AG10803 (cell line): Measurements from ENCODE around the gene KTI12.

ENCODE experiments used
- DNase-seq: peaks from one replicate; pipeline ENCODE4 v3.0.0; 2010; ENCODE audit warnings: low read depth
- H3K4me3 ChIP-seq: 2 replicates; pipeline ENCODE4 v1.5.1; 2011; ENCODE audit warnings: mild to moderate bottlenecking, low read length, control low read depth
- TF ChIP-seq, protein P1 (sequence below): conservative IDR thresholded peaks from 2 replicates; pipeline ENCODE4 v1.5.1; 2011; ENCODE audit warnings: mild to moderate bottlenecking, low read length, control low read depth, inconsistent platforms

The KTI12 gene

DNA sequence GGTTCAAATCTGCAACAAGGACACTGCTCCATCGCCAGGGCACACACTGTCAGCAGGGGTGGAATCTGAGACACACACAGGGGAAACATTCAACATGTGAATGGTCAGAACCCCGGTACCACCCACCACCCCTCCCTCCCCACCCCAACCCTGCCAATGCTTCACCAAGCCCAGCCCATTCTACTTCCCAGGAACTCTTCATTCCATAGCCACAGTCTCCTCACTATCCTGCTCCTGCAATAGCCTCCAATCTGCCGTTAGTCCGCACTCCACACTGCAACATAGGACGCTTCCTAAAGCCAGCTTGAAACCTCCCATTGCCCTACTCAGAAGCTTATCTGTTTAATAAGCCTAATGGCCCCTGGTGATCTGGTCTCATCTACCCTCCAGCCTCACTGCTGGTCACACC is 35.6 kb downstream of the KTI12 start:
- DNase-seq = no peak
- no peak overlapping the region for H3K4me3 ChIP-seq
- TF ChIP-seq, protein P1, sequence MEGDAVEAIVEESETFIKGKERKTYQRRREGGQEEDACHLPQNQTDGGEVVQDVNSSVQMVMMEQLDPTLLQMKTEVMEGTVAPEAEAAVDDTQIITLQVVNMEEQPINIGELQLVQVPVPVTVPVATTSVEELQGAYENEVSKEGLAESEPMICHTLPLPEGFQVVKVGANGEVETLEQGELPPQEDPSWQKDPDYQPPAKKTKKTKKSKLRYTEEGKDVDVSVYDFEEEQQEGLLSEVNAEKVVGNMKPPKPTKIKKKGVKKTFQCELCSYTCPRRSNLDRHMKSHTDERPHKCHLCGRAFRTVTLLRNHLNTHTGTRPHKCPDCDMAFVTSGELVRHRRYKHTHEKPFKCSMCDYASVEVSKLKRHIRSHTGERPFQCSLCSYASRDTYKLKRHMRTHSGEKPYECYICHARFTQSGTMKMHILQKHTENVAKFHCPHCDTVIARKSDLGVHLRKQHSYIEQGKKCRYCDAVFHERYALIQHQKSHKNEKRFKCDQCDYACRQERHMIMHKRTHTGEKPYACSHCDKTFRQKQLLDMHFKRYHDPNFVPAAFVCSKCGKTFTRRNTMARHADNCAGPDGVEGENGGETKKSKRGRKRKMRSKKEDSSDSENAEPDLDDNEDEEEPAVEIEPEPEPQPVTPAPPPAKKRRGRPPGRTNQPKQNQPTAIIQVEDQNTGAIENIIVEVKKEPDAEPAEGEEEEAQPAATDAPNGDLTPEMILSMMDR = no peak

DNA sequence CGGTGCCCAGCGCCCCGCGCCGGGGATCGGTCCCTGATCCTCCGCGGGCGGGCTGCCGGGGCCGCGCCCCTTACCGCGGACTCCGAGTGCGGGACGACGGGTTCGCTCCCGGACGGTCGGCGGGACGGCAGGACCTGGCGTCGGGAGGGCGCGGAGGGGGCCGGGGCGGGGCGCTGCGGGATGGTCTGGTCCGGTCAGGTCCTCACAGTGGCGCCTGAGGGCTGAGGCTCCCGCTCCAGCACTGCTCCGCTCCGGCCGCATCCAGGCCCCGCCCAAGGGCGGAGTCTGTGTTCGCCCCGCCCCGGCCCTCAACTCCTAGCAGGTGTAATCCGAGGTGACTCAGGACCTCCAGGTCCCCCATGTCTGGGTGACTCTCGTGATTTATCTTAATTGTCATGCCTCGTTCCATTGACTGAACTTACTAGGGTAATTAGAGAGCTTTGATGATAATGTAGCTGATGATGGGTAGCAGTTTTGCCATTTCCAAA is 43.1 kb downstream of the KTI12 start, which contains the start of gene RAB3B:
Gene RAB3B, minus strand, starts transcription at position 223 of the 488 bp plus-strand sequence. CDS start 13,583 bp downstream, outside the sequence.
- TF ChIP-seq, protein P1 = no peak
- DNase-seq = peak; percentile 66
- H3K4me3 ChIP-seq = peak within 1 kb of the TSS; percentile 66

DNA sequence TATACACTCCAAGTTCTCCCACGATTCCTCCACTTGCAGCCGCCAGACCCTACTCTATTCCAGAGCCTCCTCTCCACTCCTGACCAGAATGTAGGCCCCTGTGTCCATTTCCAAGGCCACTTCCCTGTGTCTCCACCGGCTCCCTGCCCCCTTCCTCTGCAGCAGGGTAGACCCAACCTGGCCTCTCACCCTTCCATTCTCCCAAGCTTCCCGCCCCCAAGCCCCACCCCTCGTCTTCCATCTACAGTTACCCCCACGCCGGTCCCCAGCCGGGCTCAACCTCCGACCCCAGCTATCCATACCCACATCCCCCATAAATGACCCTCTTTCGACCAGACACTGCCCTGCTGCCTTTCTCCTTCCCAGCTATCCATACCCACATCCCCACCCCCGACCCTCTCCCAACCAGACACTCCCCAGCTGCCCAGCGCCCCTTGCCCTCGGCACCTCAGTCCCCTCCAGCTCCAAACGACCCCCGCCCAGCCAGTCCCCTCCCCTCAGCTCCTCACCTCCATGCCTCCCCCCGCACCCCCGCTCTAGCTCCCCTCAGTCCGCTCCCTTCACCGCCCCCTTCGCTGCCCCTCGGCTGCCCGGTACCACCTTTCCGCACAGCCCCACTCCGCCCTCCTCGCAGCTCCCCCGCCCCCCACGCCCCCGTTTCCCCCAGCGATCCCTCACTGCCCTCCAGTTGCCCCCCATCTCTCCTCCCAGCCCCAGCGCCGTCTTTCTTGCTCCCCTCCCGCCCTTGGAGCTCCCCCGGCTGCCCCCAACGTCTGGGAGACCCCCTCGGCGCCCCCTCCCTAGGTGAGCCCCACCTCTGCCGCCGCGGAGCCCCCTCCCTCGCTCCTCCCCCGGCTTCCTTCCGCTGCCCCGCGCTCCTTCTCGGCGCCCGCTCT is 43.8 kb downstream of the KTI12 start:
- no peak for DNase-seq
- H3K4me3 ChIP-seq = peak overlapping the region; percentile 66
- TF ChIP-seq, protein P1 = no peak

DNA sequence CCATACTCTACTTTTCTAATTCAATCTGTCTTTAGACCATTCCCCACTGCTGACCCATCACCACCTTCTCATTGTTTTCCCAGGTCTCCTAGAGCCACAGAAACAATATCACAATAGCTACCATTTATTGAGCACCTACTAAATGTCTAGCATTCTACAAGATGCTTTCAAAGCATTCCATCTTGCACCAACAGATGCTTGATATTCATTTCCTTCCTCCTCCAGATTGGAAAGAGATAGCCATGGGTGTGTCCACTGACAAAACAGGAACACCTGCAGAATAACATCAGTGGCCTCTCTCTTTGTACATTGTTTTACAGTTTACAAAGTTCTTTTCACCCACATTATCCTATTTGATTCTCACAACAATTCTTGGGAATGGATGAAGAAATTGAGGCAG is 45.4 kb downstream of the KTI12 start:
- TF ChIP-seq, protein P1 = no peak
- no peak overlapping the region for H3K4me3 ChIP-seq
- DNase-seq = no peak

DNA sequence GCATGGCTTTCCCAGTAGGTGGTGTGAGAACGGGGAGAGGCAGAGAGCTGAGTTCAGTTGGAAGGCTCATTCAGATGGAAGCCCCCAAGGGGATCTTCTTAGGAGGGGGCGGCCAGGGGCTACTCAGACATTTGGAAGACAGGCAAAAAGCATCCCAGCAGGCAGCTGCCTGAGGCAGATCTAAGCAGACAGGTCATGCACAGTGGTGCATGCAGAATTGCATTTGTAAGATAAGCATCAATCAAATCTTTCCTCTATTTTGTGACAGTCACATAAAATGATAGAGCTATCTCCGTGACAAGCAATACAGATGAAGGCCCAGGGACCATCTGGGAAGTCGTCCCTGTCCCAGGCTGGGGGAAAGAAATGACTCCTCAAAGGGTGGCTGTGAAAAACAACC is 46.9 kb downstream of the KTI12 start:
- TF ChIP-seq, protein P1 = no peak
- no peak overlapping the region for H3K4me3 ChIP-seq
- DNase-seq = no peak

DNA sequence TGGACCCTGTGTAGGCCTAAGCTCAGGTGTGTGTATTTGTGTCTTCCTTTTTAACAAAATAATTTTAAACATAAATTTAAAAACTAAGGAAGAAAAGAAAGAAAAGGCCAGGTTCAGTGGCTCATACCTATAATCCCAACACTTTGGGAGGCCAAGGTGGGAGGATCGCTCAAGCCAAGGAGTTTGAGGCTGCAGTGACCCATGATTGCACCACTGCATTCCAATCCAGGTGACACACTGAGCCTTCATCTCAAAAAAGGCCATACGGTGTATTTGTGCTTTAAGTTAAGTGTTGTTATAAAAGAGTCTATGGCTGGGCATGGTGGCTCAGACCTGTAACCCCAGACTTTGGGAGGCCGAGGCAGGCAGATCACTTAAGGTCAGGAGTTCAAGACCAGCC is 51.4 kb downstream of the KTI12 start:
- DNase-seq = no peak
- TF ChIP-seq, protein P1 = no peak
- H3K4me3 ChIP-seq = no peak overlapping the region
